ENCODE measurements around the gene MRTFB. TPM values are rescaled to one million over a fixed set of nuclear protein-coding genes. Genes with fewer than 3 reads are reported as not detected.
A peak's percentile ranks its signal among the peaks of the same experiment; 100 is the strongest.
"Not testable (repeated sequence)": the region's sequence is repeated elsewhere in the genome, so short reads cannot be mapped to it uniquely, and the experiment has no call there.

MRTFB gene
- total RNA-seq, 1 experiment from 2014 or later: 10.2 TPM

DNA sequence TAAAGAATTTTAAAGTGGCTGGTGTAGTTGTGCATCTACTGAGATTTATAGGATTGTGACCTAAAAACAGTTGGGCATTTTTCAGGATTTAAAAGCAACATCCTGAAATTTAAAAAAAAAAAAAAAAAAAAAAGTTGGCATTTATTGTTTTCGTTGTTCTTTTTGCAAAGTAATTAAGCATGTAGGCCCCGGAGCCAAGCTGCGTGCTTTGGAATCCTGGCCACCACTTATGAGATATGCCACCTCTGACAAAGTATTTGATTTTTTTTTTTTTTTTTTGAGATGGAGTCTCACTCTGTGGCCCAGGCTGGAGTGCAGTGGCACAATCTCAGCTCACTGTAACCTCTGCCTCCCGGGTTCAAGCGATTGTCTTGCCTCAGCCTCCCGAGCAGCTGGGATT, 112.8 kb downstream of the MRTFB start:
- DNase-seq (ENCODE audit: low spot score): not testable (repeated sequence)

- DNase-seq (ENCODE audit: low spot score): peak; percentile 72
These were observed 115.1 kb downstream of the MRTFB start for GRCh38 chr16:14186007-14186794.

- no peak for DNase-seq (ENCODE audit: low spot score)
These were observed 115.7 kb downstream of the MRTFB start for GRCh38 chr16:14186795-14187221.

GRCh38 chr16:14187517-14188338, 116.6 kb downstream of the MRTFB start:
- DNase-seq (ENCODE audit: low spot score): no peak

DNA sequence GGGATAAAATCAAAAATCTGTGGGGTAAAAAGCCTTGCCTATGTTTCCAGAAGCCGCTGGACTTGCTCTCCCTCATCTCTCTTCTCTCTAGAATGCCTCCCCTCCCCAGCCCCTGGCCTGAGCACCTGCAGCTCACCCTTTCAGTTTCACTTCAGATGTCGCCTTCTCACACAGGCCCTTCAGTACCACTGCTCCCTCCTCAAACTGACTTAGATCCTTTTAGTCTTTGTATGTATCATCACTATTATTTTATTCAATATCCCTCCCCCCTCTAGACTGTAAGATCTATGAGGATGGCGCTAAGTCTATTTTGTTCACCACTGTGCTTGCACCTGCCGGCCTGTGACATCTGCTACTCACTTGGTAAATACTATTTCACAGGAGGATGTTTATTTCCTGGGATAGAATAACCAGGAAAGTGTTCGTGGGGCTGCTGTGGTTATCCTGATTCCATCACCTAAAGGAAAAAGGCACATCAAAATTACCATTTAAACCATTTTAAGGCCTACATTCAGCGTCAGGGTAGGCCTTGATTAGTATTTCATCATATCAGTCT, 122.3 kb downstream of the MRTFB start:
- no peak for DNase-seq (ENCODE audit: low spot score)

DNA sequence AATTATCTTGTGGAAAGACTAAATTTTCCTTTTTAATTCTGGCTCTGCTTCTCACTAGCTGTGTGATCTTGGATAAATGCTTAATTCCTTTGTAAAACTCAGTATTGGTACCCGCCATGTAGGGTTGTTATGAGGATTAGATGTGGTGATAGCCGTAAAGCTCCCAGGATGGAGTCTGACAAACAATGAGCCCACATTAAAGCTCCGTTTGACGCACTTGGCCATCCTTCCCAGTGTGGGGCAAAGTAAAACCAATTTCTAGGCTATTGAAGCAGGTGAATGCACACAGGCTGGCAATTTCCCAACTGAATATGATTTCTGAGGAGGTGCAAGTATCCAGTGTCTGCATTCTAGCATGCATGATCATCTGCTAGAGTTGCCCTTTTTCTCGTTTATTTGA, 123.6 kb downstream of the MRTFB start:
- no peak for DNase-seq (ENCODE audit: low spot score)

DNA sequence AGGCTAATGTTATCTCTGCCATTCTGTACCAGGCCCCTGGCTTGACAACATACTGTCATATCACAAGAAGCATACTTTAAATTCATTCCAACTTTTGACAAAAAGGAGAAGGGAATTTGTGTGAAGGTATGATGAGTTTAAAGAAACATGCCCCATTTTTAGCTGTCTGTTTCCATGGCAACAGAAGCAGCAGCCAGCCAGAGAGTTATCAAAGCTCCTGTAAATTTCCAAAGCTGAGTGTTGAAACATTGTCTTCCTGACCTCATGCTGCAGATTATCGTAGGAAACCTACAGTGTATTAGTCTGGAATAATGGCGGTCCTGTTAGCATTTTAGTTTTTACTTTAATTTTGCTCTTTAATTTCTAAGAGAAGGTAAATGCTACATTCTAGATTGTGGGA, 124.9 kb downstream of the MRTFB start:
- no peak for DNase-seq (ENCODE audit: low spot score)

- DNase-seq (ENCODE audit: low spot score): no peak
These were observed 125.4 kb downstream of the MRTFB start for GRCh38 chr16:14196539-14196938.

GRCh38 chr16:14198012-14198411, 126.9 kb downstream of the MRTFB start:
- no peak for DNase-seq (ENCODE audit: low spot score)

DNA sequence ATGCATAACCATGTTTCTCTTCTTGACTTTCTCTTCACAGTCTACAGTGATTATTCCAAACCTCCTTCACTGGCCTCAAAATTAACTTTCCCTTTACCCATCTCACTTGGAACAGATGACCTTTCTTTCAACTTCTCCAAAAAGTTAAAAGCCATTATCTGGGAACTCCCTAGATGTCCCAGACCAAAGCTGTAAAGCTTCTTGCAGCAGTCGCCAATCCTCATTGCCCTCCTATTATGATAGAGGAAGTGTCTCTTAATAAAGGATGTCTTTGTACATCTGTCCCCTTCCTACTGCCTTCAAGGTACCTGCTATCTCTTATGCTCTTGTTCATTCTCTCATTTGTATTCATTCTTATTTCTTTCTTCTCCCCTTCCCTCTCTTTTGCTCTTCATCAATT, 127.5 kb downstream of the MRTFB start:
- no peak for DNase-seq (ENCODE audit: low spot score)

DNA sequence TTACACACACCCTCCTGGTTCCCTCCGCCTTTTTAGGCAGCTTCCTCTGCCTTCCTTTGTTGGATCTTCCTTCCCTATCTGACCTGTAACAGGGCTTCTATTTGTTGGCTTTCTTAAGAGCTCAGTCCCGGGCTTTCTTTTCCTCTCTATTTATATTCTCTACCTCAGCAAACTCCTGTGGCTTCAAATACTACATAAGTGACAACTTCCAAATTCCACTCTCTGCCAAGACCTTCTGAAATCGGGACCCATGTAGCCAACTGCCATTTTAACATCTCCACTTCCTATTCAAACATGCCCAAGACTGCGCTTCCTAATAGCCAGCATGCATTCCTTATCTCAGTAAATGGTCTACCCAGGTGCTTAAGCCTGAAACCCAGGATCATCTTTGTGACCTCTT, 128.1 kb downstream of the MRTFB start:
- no peak for DNase-seq (ENCODE audit: low spot score)

GRCh38 chr16:14199624-14200023, 128.5 kb downstream of the MRTFB start:
- no peak for DNase-seq (ENCODE audit: low spot score)

GRCh38 chr16:14202095-14202494, 131.0 kb downstream of the MRTFB start:
- DNase-seq (ENCODE audit: low spot score): no peak

- DNase-seq (ENCODE audit: low spot score): no peak
These were observed 131.6 kb downstream of the MRTFB start for GRCh38 chr16:14202697-14203096.

DNA sequence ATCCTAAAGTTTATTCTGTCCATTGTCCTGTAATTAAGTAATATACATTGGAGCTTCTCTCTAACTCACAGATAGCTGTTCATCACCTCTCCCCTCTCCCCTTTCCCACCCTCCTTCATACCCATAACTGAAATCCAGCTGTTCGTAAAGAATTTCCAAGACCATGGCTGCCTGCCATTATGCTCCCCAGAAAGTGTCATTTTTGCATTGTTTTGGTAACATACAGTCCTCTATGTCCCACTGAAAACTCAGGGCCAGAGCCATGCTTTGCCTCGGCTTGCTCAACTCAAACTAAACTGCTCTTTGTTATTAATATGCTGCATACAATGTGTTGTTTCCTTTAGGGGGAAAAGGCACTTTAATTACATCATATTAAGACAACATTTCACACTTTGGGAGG, 132.0 kb downstream of the MRTFB start:
- DNase-seq (ENCODE audit: low spot score): no peak

DNA sequence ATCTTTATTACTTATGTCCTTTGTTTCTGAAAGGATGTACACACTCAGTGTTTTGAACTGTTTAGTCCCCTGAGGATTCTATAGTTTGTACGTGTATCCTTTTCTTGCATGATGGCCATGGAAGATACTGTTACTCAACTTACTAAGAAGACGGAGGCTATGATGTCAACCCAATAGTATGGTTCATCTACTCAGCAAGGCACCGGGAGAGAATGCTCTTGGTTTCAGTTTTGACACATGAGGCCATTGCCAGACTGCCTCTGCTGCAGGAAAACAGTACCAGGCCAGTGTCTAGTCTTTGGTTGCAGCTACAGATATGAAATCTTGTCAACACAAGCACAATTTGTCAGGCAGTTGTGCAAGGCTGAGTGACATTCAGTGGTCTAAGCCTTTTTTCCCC, 134.5 kb downstream of the MRTFB start:
- DNase-seq (ENCODE audit: low spot score): no peak

GRCh38 chr16:14211856-14212543, 140.9 kb downstream of the MRTFB start:
- no peak for DNase-seq (ENCODE audit: low spot score)

DNA sequence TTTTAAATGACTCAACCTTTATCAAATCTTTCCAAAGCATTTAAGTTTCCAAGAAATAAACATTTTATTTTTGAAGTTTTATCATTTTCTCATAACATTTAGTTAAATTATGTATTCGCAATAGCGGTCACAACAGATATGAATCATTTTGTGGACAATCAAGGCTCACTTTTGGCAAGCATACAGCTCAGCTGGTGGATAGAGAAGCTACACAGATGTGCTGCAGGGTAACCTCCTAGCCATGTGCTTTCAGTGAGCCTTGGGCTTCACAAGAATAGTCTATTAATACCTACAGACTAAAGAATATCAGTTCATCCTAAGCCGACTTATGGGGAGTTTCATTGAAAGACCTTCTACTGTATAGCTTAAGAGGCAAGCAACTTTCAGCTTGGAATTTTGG, 144.8 kb downstream of the MRTFB start:
- no peak for DNase-seq (ENCODE audit: low spot score)

- no peak for DNase-seq (ENCODE audit: low spot score)
These were observed 148.9 kb downstream of the MRTFB start for GRCh38 chr16:14219983-14220382.

GRCh38 chr16:14223632-14224031, 152.5 kb downstream of the MRTFB start:
- DNase-seq (ENCODE audit: low spot score): no peak

DNA sequence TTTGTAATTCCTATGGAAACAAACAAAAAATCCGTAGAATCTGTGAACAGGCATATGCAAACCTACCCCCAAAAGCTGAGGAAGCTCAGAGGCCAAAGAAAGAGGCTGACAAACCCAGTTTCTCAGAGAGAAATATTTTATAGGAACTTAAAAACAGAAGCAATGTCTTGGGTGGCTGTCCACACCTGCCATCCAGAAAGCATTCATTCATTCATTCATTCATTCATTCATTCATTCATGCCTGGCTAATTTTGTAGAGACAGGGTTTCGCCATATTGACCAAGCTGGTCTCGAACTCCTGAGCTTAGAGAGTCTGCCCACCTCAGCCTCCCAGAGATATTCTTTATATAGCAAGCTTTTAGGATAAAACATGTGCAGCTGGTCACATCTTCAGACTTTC, 154.3 kb downstream of the MRTFB start:
- DNase-seq (ENCODE audit: low spot score): no peak
